K562 (cell line): ENCODE data around the gene RNLS. TPM values are rescaled to one million over a fixed set of nuclear protein-coding genes. Genes with fewer than 3 reads are reported as not detected.

Experiments
- ATAC-seq: fragments of 200-7000 bp; cut with Tn5 transposase; 3 replicates; pipeline ENCODE4 v1.9.1; 2020; ENCODE audit warnings: moderate library complexity
- BruUV-seq: library from RNA; stranded (reverse); fragments of 400-500 nt; replicated peaks from 2 replicates; lab custom pipeline; 2021; lab: Mats Ljungman, UMichigan
- CTCF ChIA-PET: fragments of 300-600 bp; formaldehyde crosslinking; extraction: SDS; loops from one replicate; lab custom pipeline; 2021; ENCODE audit warnings: low intra/inter-chr PET ratio; lab: Yijun Ruan, JAX
- POLR2A ChIA-PET: fragments of 300-600, 350-650 bp; sonication (Branson Sonifier 250); formaldehyde crosslinking; extraction: SDS; loops from one replicate; lab custom pipeline; 2021; ENCODE audit warnings: antibody characterized with exemption, inconsistent platforms; lab: Yijun Ruan, JAX
- DNase-seq, 4 experiments: peaks; one replicate each; pipeline versions ENCODE4 v3.0.0 to v3.0.0-alpha.2; 2011 to 2018; ENCODE audit warnings: low spot score in 3 of 4, mixed read lengths in 3 of 4; ENCODE audit errors: extremely low read depth in 1 of 4
- FAIRE-seq: peaks from 2 replicates; lab custom pipeline; 2011; peaks lifted over from hg19 to GRCh38; lab: Jason Lieb, UNC
- H2AFZ ChIP-seq: 2 replicates; pipeline ENCODE4 v1.6.0; 2011; ENCODE audit warnings: low read depth, low read length, control low read depth, inconsistent platforms
- H3K27ac ChIP-seq: fragments of 200-600 bp; 3 replicates; pipeline ENCODE4 v1.8.0; 2011; ENCODE audit warnings: low read depth, mild to moderate bottlenecking, control low read depth, inconsistent platforms, low read length, moderate library complexity, mixed read lengths; ENCODE audit errors: extremely low read depth
- H3K27me3 ChIP-seq, 2 experiments: fragments of 300-600 bp in 1 of 2; 2 replicates in 1 of 2; 3 replicates in 1 of 2; pipeline versions ENCODE4 v1.6.0 to v1.8.0; 2011; ENCODE audit warnings: inconsistent platforms in 2 of 2, low read length in 2 of 2, mild to moderate bottlenecking in 1 of 2, mixed read lengths in 1 of 2, moderate library complexity in 1 of 2; ENCODE audit not compliant: control insufficient read depth in 2 of 2, insufficient read depth in 2 of 2
- H3K36me3 ChIP-seq: fragments of 300-600 bp; 3 replicates; pipeline ENCODE4 v1.8.0; 2011; ENCODE audit warnings: mild to moderate bottlenecking, low read length, inconsistent platforms; ENCODE audit not compliant: control insufficient read depth, insufficient read depth
- H3K4me1 ChIP-seq, 2 experiments: fragments of 200-600 bp in 1 of 2; replicated peaks in 1 of 2; 2 replicates in 1 of 2; 3 replicates in 1 of 2; pipeline versions ENCODE4 v1.5.1 to v1.8.0; 2011; ENCODE audit warnings: inconsistent platforms in 2 of 2, low read length in 2 of 2, mild to moderate bottlenecking in 1 of 2, mixed read lengths in 1 of 2, moderate library complexity in 1 of 2; ENCODE audit not compliant: control insufficient read depth in 2 of 2, insufficient read depth in 2 of 2
- H3K4me2 ChIP-seq: 2 replicates; pipeline ENCODE4 v1.6.1; 2011; ENCODE audit warnings: low read length, control low read depth, inconsistent platforms, mixed read lengths; ENCODE audit not compliant: insufficient read depth
- H3K4me3 ChIP-seq: fragments of 200-600 bp; sonication (generic), shearing (Covaris generic); 2 replicates; pipeline ENCODE4 v1.5.1; 2016; ENCODE audit warnings: control low read depth, inconsistent platforms
- H3K79me2 ChIP-seq: fragments of 200-600 bp; 3 replicates; pipeline ENCODE4 v1.8.0; 2011; ENCODE audit warnings: low read length, inconsistent platforms; ENCODE audit not compliant: control insufficient read depth, insufficient read depth
- H3K9ac ChIP-seq, 2 experiments: 2 replicates each; pipeline versions ENCODE4 v1.6.0 to v1.6.1; 2011; ENCODE audit warnings: low read depth in 2 of 2, low read length in 2 of 2, control low read depth in 1 of 2, inconsistent platforms in 1 of 2, mild to moderate bottlenecking in 1 of 2, mixed read lengths in 1 of 2; ENCODE audit not compliant: insufficient read depth in 1 of 2
- H3K9me1 ChIP-seq: one replicate; pipeline ENCODE4 v1.6.0; 2011; ENCODE audit warnings: inconsistent platforms, mild to moderate bottlenecking, low read length, moderate library complexity; ENCODE audit not compliant: control insufficient read depth, insufficient read depth
- H3K9me3 ChIP-seq: replicated peaks from 2 replicates; pipeline ENCODE4 v1.5.1; 2011; ENCODE audit warnings: low read depth, low read length, inconsistent platforms; ENCODE audit not compliant: control insufficient read depth, insufficient read depth
- H4K20me1 ChIP-seq: replicated peaks from 2 replicates; pipeline ENCODE4 v1.6.1; 2011; ENCODE audit warnings: low read length, inconsistent platforms, mixed read lengths; ENCODE audit not compliant: control insufficient read depth, insufficient read depth
- ATF1 ChIP-seq, 2 experiments: fragments of 450-650 bp in 1 of 2; IDR thresholded peaks; 2 replicates each; pipeline ENCODE4 v1.6.1; 2016; ENCODE audit warnings: missing compliant biosample characterization in 1 of 2, missing genetic modification characterization in 1 of 2
- BRD9 ChIP-seq: fragments of 450-650 bp; IDR thresholded peaks from 2 replicates; pipeline ENCODE4 v1.6.1; 2018; ENCODE audit warnings: low read depth; ENCODE audit not compliant: partially characterized antibody
- CCAR2 ChIP-seq: fragments of 200-400 bp; formaldehyde crosslinking; IDR thresholded peaks from 2 replicates; pipeline ENCODE4 v1.6.1; 2017; ENCODE audit warnings: mild to moderate bottlenecking, low read depth, low read length
- CEBPB ChIP-seq: fragments of 450-650 bp; IDR thresholded peaks from 2 replicates; pipeline ENCODE4 v1.6.1; 2016; ENCODE audit warnings: missing genetic modification characterization, missing compliant biosample characterization
- EZH2 ChIP-seq: IDR thresholded peaks from 2 replicates; pipeline ENCODE4 v1.6.1; 2012; ENCODE audit warnings: low read depth, mild to moderate bottlenecking, inconsistent platforms, low read length, borderline replicate concordance
- IFI16 ChIP-seq: fragments of 250-450 bp; sonication (Bioruptor Pico); IDR thresholded peaks from 2 replicates; pipeline ENCODE4 v2.1.2; 2022; ENCODE audit warnings: mild to moderate bottlenecking, inconsistent platforms
- MIER1 ChIP-seq: fragments of 450-650 bp; IDR thresholded peaks from 2 replicates; pipeline ENCODE4 v1.6.1; 2016; ENCODE audit warnings: antibody characterized with exemption, mild to moderate bottlenecking, low read depth
- NONO ChIP-seq, 2 experiments: fragments of 200-400 bp in 1 of 2; fragments of 450-650 bp in 1 of 2; formaldehyde crosslinking in 1 of 2; IDR thresholded peaks; 2 replicates each; pipeline ENCODE4 v1.6.1; 2017; ENCODE audit warnings: low read depth in 2 of 2, mild to moderate bottlenecking in 2 of 2, moderate library complexity in 2 of 2, low read length in 1 of 2
- SIX5 ChIP-seq, 2 experiments: IDR thresholded peaks; 2 replicates each; pipeline ENCODE4 v1.6.1; 2011; ENCODE audit warnings: low read length in 2 of 2, borderline replicate concordance in 1 of 2, low read depth in 1 of 2, mild to moderate bottlenecking in 1 of 2, moderate library complexity in 1 of 2; ENCODE audit not compliant: insufficient read depth in 1 of 2
- SOX6 ChIP-seq: fragments of 450-650 bp; IDR thresholded peaks from 2 replicates; pipeline ENCODE4 v1.6.1; 2014; ENCODE audit warnings: mild to moderate bottlenecking
- SPI1 ChIP-seq: IDR thresholded peaks from 2 replicates; pipeline ENCODE4 v1.6.1; 2011; ENCODE audit warnings: low read depth, low read length, control low read depth, borderline replicate concordance
- ZBTB17 ChIP-seq: fragments of 450-650 bp; formaldehyde crosslinking; IDR thresholded peaks from 2 replicates; pipeline ENCODE4 v1.4.0; 2020; ENCODE audit warnings: mild to moderate bottlenecking
- ZKSCAN3 ChIP-seq: fragments of 250-450 bp; sonication (Bioruptor Pico); IDR thresholded peaks from 2 replicates; pipeline ENCODE4 v1.4.0; 2020
- WGBS: fragments of 100-300 bp; shearing (Covaris generic); methylation state at CpG from one replicate; pipeline ENCODE4 v1.1.6; 2016; ENCODE audit warnings: low coverage, mixed read lengths; ENCODE audit not compliant: insufficient coverage; ENCODE audit errors: missing lambda C conversion rate; 5-methylcytosine and 5-hydroxymethylcytosine counted together
- in situ Hi-C: fragments of 300-500 bp; cut with MboI; formaldehyde crosslinking; loops from 4 replicates; pipeline ENCODE4 v1.15.0; 2018; ENCODE audit warnings: inconsistent platforms, mixed read lengths
- intact Hi-C: fragments of 100-400 bp; cut with micrococcal nuclease; formaldehyde crosslinking; loops from 2 replicates; pipeline ENCODE4 v1.14.2; 2022
- polyA plus RNA-seq, 8 experiments: library from polyadenylated mRNA; depleted of rRNA in 4 of 8; stranded (reverse) in 5 of 8; unstranded in 3 of 8; fragments of >200 nt; fragmentation: Nextera tagmentation in 2 of 8; fragmentation: Illumina TruSeq in 1 of 8; extraction: Ambion mirVana in 2 of 8; extraction: Trizol in 1 of 8; gene quantifications; 2 replicates each; pipeline versions ENCODE4 v1.2.1 to v1.2.3, GENCODE V29; 2011 to 2014; ENCODE audit warnings: inconsistent platforms in 1 of 8, missing spikeins in 1 of 8
- total RNA-seq, 7 experiments: library from RNA; depleted of rRNA in 6 of 7; stranded (reverse); fragments of >200 nt in 6 of 7; fragmentation: Illumina TruSeq in 2 of 7; extraction: Trizol in 2 of 7; gene quantifications; 2 replicates each; pipeline versions ENCODE4 v1.2.1 to v1.2.3, GENCODE V29; 2011 to 2021; ENCODE audit warnings: low replicate concordance in 1 of 7
- TF ChIP-seq, protein P1 (sequence below): sonication (generic); formaldehyde crosslinking; IDR thresholded peaks from 2 replicates; pipeline ENCODE4 v1.8.0; 2023; ENCODE audit warnings: mild to moderate bottlenecking, missing genetic modification reagents
- TF ChIP-seq, protein P2 (sequence below), 2 experiments: fragments of 450-650 bp in 1 of 2; sonication (generic) in 1 of 2; formaldehyde crosslinking in 1 of 2; IDR thresholded peaks in 1 of 2; conservative IDR thresholded peaks in 1 of 2; 2 replicates each; pipeline versions ENCODE4 v1.6.1 to v1.8.1; 2016 to 2023; ENCODE audit warnings: mild to moderate bottlenecking in 2 of 2, moderate library complexity in 2 of 2, inconsistent platforms in 1 of 2, missing genetic modification reagents in 1 of 2
- TF ChIP-seq, protein P3 (sequence below): fragments of 450-650 bp; IDR thresholded peaks from 2 replicates; pipeline ENCODE4 v1.6.1; 2018; ENCODE audit warnings: mild to moderate bottlenecking, low read depth; ENCODE audit not compliant: partially characterized antibody

Gene RNLS
- total and polyA plus RNA-seq, 9 of the 15 experiments (the other 6 are each of a cell fraction or from before 2014, with no cell fraction given): 0.14 to 0.72 (median 0.41) TPM; not detected in 3

DNA sequence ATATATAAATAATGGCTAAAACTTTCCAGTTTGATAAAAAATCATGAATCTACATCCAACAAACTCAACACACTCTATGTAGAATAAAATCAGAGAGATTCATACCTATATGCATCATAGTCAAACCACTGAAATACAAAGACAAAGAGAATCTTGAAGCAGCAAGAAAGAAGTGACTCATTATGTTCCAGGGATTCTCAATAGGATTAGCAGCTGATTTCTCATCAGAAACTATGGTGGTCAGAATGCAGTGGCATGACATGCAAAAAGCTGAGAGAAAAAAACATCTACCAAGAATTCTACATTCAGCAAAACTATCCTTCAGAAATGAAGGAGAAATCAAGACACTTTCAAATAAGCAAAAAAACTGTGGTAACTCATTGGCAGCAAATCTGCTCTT is 187.4 kb downstream of the RNLS start (continued):
- TF ChIP-seq, protein P1, sequence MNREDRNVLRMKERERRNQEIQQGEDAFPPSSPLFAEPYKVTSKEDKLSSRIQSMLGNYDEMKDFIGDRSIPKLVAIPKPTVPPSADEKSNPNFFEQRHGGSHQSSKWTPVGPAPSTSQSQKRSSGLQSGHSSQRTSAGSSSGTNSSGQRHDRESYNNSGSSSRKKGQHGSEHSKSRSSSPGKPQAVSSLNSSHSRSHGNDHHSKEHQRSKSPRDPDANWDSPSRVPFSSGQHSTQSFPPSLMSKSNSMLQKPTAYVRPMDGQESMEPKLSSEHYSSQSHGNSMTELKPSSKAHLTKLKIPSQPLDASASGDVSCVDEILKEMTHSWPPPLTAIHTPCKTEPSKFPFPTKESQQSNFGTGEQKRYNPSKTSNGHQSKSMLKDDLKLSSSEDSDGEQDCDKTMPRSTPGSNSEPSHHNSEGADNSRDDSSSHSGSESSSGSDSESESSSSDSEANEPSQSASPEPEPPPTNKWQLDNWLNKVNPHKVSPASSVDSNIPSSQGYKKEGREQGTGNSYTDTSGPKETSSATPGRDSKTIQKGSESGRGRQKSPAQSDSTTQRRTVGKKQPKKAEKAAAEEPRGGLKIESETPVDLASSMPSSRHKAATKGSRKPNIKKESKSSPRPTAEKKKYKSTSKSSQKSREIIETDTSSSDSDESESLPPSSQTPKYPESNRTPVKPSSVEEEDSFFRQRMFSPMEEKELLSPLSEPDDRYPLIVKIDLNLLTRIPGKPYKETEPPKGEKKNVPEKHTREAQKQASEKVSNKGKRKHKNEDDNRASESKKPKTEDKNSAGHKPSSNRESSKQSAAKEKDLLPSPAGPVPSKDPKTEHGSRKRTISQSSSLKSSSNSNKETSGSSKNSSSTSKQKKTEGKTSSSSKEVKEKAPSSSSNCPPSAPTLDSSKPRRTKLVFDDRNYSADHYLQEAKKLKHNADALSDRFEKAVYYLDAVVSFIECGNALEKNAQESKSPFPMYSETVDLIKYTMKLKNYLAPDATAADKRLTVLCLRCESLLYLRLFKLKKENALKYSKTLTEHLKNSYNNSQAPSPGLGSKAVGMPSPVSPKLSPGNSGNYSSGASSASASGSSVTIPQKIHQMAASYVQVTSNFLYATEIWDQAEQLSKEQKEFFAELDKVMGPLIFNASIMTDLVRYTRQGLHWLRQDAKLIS (CRISPR knock-in tag): no peak
- TF ChIP-seq SPI1 (no peak), ZBTB17 (CRISPR knock-in tag) (no peak), ATF1 (CRISPR knock-in tag; IDR thresholded peaks at IDR 0.05) (no peak), ATF1 (tag; IDR thresholded peaks at IDR 0.05) (no peak)

DNA sequence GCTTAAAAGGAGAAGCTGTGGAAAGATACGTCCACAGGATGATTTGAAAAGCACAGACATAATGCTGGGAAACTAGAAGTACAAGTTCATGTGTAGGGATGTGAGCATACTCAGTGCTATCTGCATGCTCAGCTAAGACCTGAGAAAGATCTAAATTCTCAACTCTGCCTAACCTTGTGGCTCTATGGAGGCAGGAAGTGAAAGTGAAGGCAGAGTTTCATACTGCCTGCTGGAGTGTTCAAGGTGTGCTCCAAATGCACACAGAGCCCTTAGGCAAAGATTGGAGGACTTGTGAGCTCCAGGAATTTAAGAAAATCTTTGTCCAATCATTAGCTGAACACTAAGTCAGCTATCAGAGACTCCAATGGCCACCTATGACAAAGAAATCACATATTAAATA is 190.9 kb downstream of the RNLS start:
- H3K36me3 ChIP-seq: no peaks in the 10 kb centered on the region
- no peaks in the 10 kb centered on the region for H3K4me1 ChIP-seq
- no peaks in the 10 kb centered on the region for H4K20me1 ChIP-seq
- ATAC-seq (no peak), FAIRE-seq (no peak), DNase-seq (no peak)
- H2AFZ ChIP-seq: no peak overlapping the region
- H3K27me3 ChIP-seq: no peaks in the 10 kb centered on the region
- BruUV-seq: no TSS peak
- intact Hi-C loops: no loop called here
- no peaks in the 10 kb centered on the region for H3K9me1 ChIP-seq
- POLR2A ChIA-PET: no interaction called here
- H3K27ac ChIP-seq: no peak overlapping the region
- CTCF ChIA-PET: no interaction called here
- no peak overlapping the region for H3K4me2 ChIP-seq
- 0% methylated on average over 1 of the region's 1 CpG for WGBS
- no peaks in the 10 kb centered on the region for H3K9me3 ChIP-seq
- no peak overlapping the region for H3K4me3 ChIP-seq
- in situ Hi-C loops: no loop called here
- H3K9ac ChIP-seq: no peak overlapping the region
- no peaks in the 10 kb centered on the region for H3K79me2 ChIP-seq
- TF ChIP-seq MIER1 (no peak), EZH2 (no peak), CCAR2 (no peak), NONO (IDR thresholded peaks at IDR 0.05; ENCODE audit: low read depth in 2 of 2, low read length in 1 of 2) (no peak), BRD9 (no peak), SIX5 (IDR thresholded peaks at IDR 0.05; ENCODE audit: borderline replicate concordance in 1 of 2, insufficient read depth in 1 of 2, low read depth in 1 of 2, low read length in 2 of 2) (no peak), SOX6 (no peak), ZKSCAN3 (CRISPR knock-in tag) (no peak), CEBPB (tag) (no peak), IFI16 (CRISPR knock-in tag) (no peak)
- TF ChIP-seq, protein P2, sequence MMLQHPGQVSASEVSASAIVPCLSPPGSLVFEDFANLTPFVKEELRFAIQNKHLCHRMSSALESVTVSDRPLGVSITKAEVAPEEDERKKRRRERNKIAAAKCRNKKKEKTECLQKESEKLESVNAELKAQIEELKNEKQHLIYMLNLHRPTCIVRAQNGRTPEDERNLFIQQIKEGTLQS (IDR thresholded peaks at IDR 0.05): no peak
- TF ChIP-seq, protein P2 (CRISPR knock-in tag; conservative IDR thresholded peaks at IDR 0.05): no peak
- TF ChIP-seq, protein P3, sequence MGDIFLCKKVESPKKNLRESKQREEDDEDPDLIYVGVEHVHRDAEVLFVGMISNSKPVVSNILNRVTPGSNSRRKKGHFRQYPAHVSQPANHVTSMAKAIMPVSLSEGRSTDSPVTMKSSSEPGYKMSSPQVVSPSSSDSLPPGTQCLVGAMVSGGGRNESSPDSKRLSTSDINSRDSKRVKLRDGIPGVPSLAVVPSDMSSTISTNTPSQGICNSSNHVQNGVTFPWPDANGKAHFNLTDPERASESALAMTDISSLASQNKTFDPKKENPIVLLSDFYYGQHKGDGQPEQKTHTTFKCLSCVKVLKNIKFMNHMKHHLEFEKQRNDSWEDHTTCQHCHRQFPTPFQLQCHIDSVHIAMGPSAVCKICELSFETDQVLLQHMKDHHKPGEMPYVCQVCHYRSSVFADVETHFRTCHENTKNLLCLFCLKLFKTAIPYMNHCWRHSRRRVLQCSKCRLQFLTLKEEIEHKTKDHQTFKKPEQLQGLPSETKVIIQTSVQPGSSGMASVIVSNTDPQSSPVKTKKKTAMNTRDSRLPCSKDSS: no peak
